Osteoblast (primary cell): ENCODE results near the gene TTBK1. TPM values are rescaled to one million over a fixed set of nuclear protein-coding genes. Genes with fewer than 3 reads are reported as not detected.

Experiments
- DNase-seq: peaks from one replicate; pipeline ENCODE4 v3.0.0; 2011; ENCODE audit warnings: low spot score, mixed read lengths; ENCODE audit not compliant: insufficient read length; ENCODE audit errors: missing footprints
- H2AFZ ChIP-seq: 2 replicates; pipeline ENCODE4 v1.6.0; 2011; ENCODE audit warnings: mild to moderate bottlenecking, low read length
- H3K27ac ChIP-seq: 2 replicates; pipeline ENCODE4 v1.5.1; 2011; ENCODE audit warnings: mild to moderate bottlenecking, low read depth, low read length, moderate library complexity
- H3K27me3 ChIP-seq: 2 replicates; pipeline ENCODE4 v1.6.0; 2012; ENCODE audit warnings: mild to moderate bottlenecking, control low read depth, inconsistent platforms, low read length, moderate library complexity; ENCODE audit not compliant: insufficient read depth
- H3K36me3 ChIP-seq: 2 replicates; pipeline ENCODE4 v1.5.1; 2011; ENCODE audit warnings: mild to moderate bottlenecking, low read length, control low read depth, moderate library complexity; ENCODE audit not compliant: insufficient read depth
- H3K4me1 ChIP-seq: 2 replicates; pipeline ENCODE4 v1.5.1; 2011; ENCODE audit warnings: mild to moderate bottlenecking, low read length, control low read depth, moderate library complexity; ENCODE audit not compliant: insufficient read depth
- H3K4me2 ChIP-seq: 2 replicates; pipeline ENCODE4 v1.6.0; 2011; ENCODE audit warnings: mild to moderate bottlenecking, low read length; ENCODE audit not compliant: insufficient read depth
- H3K4me3 ChIP-seq: fragments of 200-600 bp; sonication (generic); 3 replicates; pipeline ENCODE4 v1.5.1; 2012; ENCODE audit warnings: mild to moderate bottlenecking, low read length, inconsistent platforms; ENCODE audit not compliant: insufficient read depth
- H3K79me2 ChIP-seq: 2 replicates; pipeline ENCODE4 v1.6.0; 2012; ENCODE audit warnings: mild to moderate bottlenecking, low read length, control low read depth, inconsistent platforms; ENCODE audit not compliant: insufficient read depth
- H3K9me3 ChIP-seq: 2 replicates; pipeline ENCODE4 v1.5.1; 2011; ENCODE audit warnings: low read depth, low read length, control low read depth
- H4K20me1 ChIP-seq: 2 replicates; pipeline ENCODE4 v1.6.0; 2012; ENCODE audit warnings: mild to moderate bottlenecking, low read length, control low read depth; ENCODE audit not compliant: insufficient read depth
- CTCF ChIP-seq: IDR thresholded peaks from 2 replicates; pipeline ENCODE4 v1.5.1; 2011; ENCODE audit warnings: mild to moderate bottlenecking, low read depth, low read length, moderate library complexity; ENCODE audit errors: extremely low read depth
- total RNA-seq: library from RNA; depleted of rRNA; stranded (reverse); fragments of >200 nt; gene quantifications from 2 replicates; pipeline ENCODE4 v1.2.3, GENCODE V29; 2012

The TTBK1 gene
- total RNA-seq, 1 donor = under 0.01 TPM

GRCh38 chr6:43287717-43288679 lies 44.7 kb downstream of the TTBK1 start:
- no peaks in the 10 kb centered on the region for H3K36me3 ChIP-seq
- H3K9me3 ChIP-seq = no peaks in the 10 kb centered on the region
- no peak overlapping the region for H3K4me3 ChIP-seq
- H3K4me1 ChIP-seq = peaks cover 5% of the 10 kb centered on the region
- no peaks in the 10 kb centered on the region for H3K79me2 ChIP-seq
- DNase-seq = no peak
- H3K27ac ChIP-seq = no peak overlapping the region
- H2AFZ ChIP-seq = no peak overlapping the region
- H3K27me3 ChIP-seq = peaks cover 3% of the 10 kb centered on the region
- H4K20me1 ChIP-seq = no peaks in the 10 kb centered on the region
- H3K4me2 ChIP-seq = no peak overlapping the region
- no peak for TF ChIP-seq CTCF

- no peak overlapping the region for H3K4me3 ChIP-seq
- H3K36me3 ChIP-seq = no peaks in the 10 kb centered on the region
Observed at GRCh38 chr6:43290339-43290904, 47.1 kb downstream of the TTBK1 start.

GRCh38 chr6:43290905-43291355 lies 47.6 kb downstream of the TTBK1 start:
- Histone ChIP-seq H4K20me1 (no peaks in the 10 kb centered on the region), H2AFZ (no peak overlapping the region), H3K4me2 (no peak overlapping the region), H3K27ac (no peak overlapping the region), H3K4me1 (peaks cover 5% of the 10 kb centered on the region), H3K27me3 (peaks cover 3% of the 10 kb centered on the region), H3K9me3 (no peaks in the 10 kb centered on the region), H3K79me2 (no peaks in the 10 kb centered on the region), H3K4me3 (no peak overlapping the region), H3K36me3 (no peaks in the 10 kb centered on the region)
- DNase-seq = no peak
- no peak for TF ChIP-seq CTCF

More at GRCh38 chr6:43290339-43290904, 47.1 kb downstream of the TTBK1 start:
- H4K20me1 ChIP-seq = no peaks in the 10 kb centered on the region
- no peak for DNase-seq
- no peak overlapping the region for H2AFZ ChIP-seq
- no peak for TF ChIP-seq CTCF
- peaks cover 5% of the 10 kb centered on the region for H3K4me1 ChIP-seq
- H3K27ac ChIP-seq = no peak overlapping the region
- no peak overlapping the region for H3K4me2 ChIP-seq
- H3K79me2 ChIP-seq = no peaks in the 10 kb centered on the region
- H3K9me3 ChIP-seq = no peaks in the 10 kb centered on the region
- peaks cover 3% of the 10 kb centered on the region for H3K27me3 ChIP-seq

GRCh38 chr6:43291708-43292107 lies 48.4 kb downstream of the TTBK1 start:
- Histone ChIP-seq H3K79me2 (no peaks in the 10 kb centered on the region), H3K9me3 (no peaks in the 10 kb centered on the region), H3K4me3 (no peak overlapping the region), H3K4me2 (no peak overlapping the region), H3K27ac (no peak overlapping the region), H4K20me1 (no peaks in the 10 kb centered on the region), H3K4me1 (peaks cover 5% of the 10 kb centered on the region), H3K27me3 (peaks cover 6% of the 10 kb centered on the region), H3K36me3 (no peaks in the 10 kb centered on the region), H2AFZ (no peak overlapping the region)
- no peak for TF ChIP-seq CTCF
- no peak for DNase-seq
